ENCODE measurements around the gene PGF.

DNA sequence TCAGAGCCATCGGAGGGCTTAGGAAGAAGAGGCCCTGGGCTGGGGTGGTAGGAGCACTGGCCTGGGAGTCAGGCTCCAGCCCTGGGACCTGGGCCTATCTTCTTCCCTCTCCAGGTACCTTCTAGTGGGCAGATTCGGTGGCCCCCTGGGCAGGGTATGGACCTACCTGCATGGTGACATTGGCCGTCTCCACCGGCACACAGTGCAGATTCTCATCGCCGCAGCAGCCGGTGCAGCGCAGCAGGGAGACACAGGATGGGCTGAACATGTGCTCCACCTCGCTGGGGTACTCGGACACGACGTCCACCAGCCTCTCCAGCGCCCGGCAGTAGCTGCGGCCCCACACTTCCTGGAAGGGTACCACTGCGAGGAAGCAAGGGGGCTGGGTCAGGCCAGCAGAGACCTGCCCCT, 6.2 kb downstream of the PGF start:
- TF ChIP-seq, protein P1, sequence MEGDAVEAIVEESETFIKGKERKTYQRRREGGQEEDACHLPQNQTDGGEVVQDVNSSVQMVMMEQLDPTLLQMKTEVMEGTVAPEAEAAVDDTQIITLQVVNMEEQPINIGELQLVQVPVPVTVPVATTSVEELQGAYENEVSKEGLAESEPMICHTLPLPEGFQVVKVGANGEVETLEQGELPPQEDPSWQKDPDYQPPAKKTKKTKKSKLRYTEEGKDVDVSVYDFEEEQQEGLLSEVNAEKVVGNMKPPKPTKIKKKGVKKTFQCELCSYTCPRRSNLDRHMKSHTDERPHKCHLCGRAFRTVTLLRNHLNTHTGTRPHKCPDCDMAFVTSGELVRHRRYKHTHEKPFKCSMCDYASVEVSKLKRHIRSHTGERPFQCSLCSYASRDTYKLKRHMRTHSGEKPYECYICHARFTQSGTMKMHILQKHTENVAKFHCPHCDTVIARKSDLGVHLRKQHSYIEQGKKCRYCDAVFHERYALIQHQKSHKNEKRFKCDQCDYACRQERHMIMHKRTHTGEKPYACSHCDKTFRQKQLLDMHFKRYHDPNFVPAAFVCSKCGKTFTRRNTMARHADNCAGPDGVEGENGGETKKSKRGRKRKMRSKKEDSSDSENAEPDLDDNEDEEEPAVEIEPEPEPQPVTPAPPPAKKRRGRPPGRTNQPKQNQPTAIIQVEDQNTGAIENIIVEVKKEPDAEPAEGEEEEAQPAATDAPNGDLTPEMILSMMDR (conservative IDR thresholded peaks at IDR 0.05): no peak
- TF ChIP-seq ZFX (IDR thresholded peaks at IDR 0.05): no peak
